Urinary bladder (tissue), 4 donors: ENCODE results near the gene NR1D2. TPM values are rescaled to one million over a fixed set of nuclear protein-coding genes. Genes with fewer than 3 reads are reported as not detected.

Source experiments
- DNase-seq: peaks from one replicate; pipeline ENCODE4 v3.0.0-alpha.2; 2015; ENCODE audit errors: extremely low spot score
- H3K27ac ChIP-seq: one replicate; pipeline ENCODE4 v1.5.1; 2013; ENCODE audit warnings: low read depth, mild to moderate bottlenecking, moderate library complexity
- H3K36me3 ChIP-seq: one replicate; pipeline ENCODE4 v1.6.1; 2013; ENCODE audit warnings: mild to moderate bottlenecking, moderate library complexity; ENCODE audit not compliant: insufficient read depth
- H3K4me1 ChIP-seq: one replicate; pipeline ENCODE4 v1.6.1; 2013; ENCODE audit warnings: mild to moderate bottlenecking, moderate library complexity; ENCODE audit not compliant: insufficient read depth
- H3K4me3 ChIP-seq: one replicate; pipeline ENCODE4 v1.5.1; 2013; ENCODE audit warnings: low read depth, low read length
- WGBS: extraction: QIAGEN DNeasy Blood & Tissue Kit; methylation state at CpG from one replicate; pipeline ENCODE4 v1.1.7; 2013; 5-methylcytosine and 5-hydroxymethylcytosine counted together
- polyA plus RNA-seq: library from polyadenylated mRNA; stranded (reverse); fragments of 200-250 nt; gene quantifications from one replicate; pipeline ENCODE4 v1.2.3, GENCODE V29; 2013
- total RNA-seq: library from RNA; depleted of rRNA; stranded (reverse); fragments of >200 nt; gene quantifications from one replicate; pipeline ENCODE4 v1.2.3, GENCODE V29; 2014
- donor health status: healthy with polysubstance abuse.
- donor health status: healthy.

Gene NR1D2
- total and polyA plus RNA-seq, 2 donors, result 16.6 to 64.0 TPM

DNA sequence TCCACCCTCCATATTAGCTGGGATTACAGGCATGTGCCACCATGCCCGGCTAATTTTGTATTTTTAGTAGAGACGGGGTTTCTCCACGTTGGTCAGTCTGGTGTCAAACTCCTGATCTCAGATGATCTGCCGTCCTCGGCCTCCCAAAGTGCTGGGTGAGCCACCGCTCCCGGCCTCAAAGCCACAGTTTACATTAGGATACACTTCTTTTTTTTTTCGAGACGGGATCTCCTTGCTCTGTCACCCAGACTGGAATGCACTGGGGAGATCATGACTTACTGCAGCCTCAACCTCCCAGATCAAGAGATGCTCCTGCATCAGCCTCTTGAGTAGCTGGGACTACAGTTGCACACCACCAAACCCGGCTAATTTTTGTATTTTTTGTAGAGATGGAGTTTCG lies 2.5 kb upstream of the NR1D2 start:
- H3K4me3 ChIP-seq, result no peak overlapping the region
- H3K4me1 ChIP-seq, result no peaks in the 10 kb centered on the region
- H3K27ac ChIP-seq, result no peak overlapping the region
- no peaks in the 10 kb centered on the region for H3K36me3 ChIP-seq
- 89% methylated on average over 11 of the region's 11 CpGs for WGBS
- no peak for DNase-seq

DNA sequence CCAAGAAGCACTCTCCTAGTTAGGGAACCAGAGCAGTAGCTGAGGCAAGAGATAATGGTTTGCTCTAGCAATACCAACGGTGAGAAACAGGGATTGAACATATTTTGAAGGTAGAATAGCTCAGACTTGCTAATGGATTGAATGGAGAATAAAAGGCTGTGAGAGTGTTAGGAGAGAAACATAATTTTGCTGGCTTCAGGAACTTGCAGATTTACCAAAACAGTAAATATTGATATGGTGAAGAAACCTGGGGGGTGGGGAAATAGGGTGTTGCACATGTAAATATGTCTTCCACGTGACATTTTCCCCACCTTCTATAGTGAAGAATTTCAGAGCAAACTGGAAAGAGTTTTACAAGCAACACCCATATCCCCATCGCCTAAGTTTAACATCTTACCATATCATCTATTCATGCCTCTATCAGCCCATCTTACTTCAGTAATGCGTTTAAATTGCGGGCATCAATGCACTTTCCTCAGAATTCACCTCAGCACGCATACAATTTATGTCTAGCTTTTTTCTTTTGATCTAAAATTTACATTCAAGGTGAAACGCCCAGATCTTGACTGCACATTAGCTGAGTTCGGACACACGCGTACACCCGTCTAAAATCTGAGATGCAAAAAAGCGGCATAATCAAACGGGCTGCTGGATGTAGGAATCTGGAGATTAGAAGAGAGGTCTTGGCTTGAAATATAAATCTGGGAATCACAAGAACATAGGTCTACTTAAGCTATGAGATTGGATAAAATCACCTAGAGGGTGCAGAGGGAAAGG lies 891 bp upstream of the NR1D2 start:
- WGBS, result 11% methylated on average over 13 of the region's 13 CpGs
- H3K4me1 ChIP-seq, result no peaks in the 10 kb centered on the region
- H3K27ac ChIP-seq, result no peak overlapping the region
- no peak for DNase-seq
- no peaks in the 10 kb centered on the region for H3K36me3 ChIP-seq
- peak overlapping the region; percentile 98 for H3K4me3 ChIP-seq

DNA sequence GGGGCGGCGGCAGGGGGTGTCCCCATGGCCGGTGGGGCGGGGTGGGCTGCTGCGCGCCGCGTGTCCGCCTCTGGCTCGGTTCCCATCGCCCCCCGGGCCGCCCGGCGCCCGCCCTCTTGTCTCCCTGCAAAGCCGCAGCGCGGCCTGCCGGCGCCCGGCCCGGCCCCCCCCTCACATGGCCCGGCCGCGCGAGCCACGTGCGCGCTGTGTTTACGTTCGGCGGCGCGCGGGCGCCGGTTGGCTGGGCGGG lies 502 bp downstream of the NR1D2 start:
- Histone ChIP-seq H3K27ac (peak overlapping the region; percentile 98), H3K36me3 (no peaks in the 10 kb centered on the region), H3K4me1 (peaks cover 4% of the 10 kb centered on the region), H3K4me3 (peak overlapping the region; percentile 98)
- no peak for DNase-seq
- under 1% methylated on average over 38 of the region's 39 CpGs for WGBS

GRCh38 chr3:23945913-23946687 lies 1.0 kb downstream of the NR1D2 start:
- no peaks in the 10 kb centered on the region for H3K36me3 ChIP-seq
- H3K4me3 ChIP-seq, result peak overlapping the region; percentile 49
- DNase-seq, result peak; percentile 84
- peaks cover 4% of the 10 kb centered on the region for H3K4me1 ChIP-seq
- H3K27ac ChIP-seq, result peak overlapping the region; percentile 88
- WGBS, result under 1% methylated on average over 87 of the region's 87 CpGs

- H3K27ac ChIP-seq, result no peak overlapping the region
- H3K4me1 ChIP-seq, result peaks cover 4% of the 10 kb centered on the region
- DNase-seq, result no peak
- no peak overlapping the region for H3K4me3 ChIP-seq
- WGBS, result 86% methylated on average over 2 of the region's 2 CpGs
- no peaks in the 10 kb centered on the region for H3K36me3 ChIP-seq
These were observed 3.7 kb downstream of the NR1D2 start for GRCh38 chr3:23948761-23949160.

DNA sequence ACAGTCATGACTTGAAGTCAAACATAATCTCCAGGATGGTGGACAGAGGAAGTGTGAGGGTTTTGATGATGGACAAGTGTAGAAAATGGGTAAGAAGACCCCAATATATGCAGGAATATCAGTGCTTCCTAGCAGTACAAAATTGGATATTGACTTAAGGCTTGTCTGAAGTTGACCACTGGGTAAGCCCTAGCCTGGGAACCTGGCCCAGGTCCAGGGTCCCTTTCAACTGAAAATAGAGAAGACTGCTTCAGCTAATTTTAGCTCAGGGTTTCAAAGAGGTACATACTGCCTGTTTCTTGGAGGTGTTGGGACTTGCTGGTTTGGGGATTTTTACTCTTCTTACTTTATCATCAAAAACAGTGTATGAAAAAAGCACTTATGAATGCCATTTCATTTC lies 4.7 kb downstream of the NR1D2 start:
- Histone ChIP-seq H3K4me3 (no peak overlapping the region), H3K27ac (no peak overlapping the region), H3K4me1 (peaks cover 4% of the 10 kb centered on the region), H3K36me3 (no peaks in the 10 kb centered on the region)
- DNase-seq, result no peak

DNA sequence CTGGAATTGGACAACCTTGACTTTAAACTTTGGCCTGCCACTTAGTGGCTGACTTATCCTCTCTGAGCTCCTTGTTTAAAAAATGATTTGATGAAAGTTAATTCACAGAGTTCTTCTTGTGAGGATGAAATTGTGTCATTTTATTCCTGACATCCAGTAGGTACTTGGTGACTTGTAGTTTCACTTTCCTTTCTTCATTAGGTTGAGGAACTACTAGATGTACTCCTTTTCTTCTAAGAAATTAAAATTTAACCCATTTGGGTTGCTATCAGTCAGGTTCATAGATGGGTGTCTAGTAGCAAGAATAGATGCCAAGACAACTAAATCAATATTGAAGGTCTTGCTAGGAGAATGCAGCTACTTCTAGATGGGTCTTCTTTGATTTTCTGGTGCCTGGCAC lies 5.2 kb downstream of the NR1D2 start:
- Histone ChIP-seq H3K27ac (no peak overlapping the region), H3K4me1 (peaks cover 4% of the 10 kb centered on the region), H3K4me3 (no peak overlapping the region), H3K36me3 (no peaks in the 10 kb centered on the region)
- no peak for DNase-seq

GRCh38 chr3:23952646-23953045 lies 7.6 kb downstream of the NR1D2 start:
- Histone ChIP-seq H3K36me3 (no peaks in the 10 kb centered on the region), H3K27ac (no peak overlapping the region), H3K4me1 (peaks cover 4% of the 10 kb centered on the region), H3K4me3 (no peak overlapping the region)
- 86% methylated on average over 4 of the region's 4 CpGs for WGBS
- DNase-seq, result no peak

DNA sequence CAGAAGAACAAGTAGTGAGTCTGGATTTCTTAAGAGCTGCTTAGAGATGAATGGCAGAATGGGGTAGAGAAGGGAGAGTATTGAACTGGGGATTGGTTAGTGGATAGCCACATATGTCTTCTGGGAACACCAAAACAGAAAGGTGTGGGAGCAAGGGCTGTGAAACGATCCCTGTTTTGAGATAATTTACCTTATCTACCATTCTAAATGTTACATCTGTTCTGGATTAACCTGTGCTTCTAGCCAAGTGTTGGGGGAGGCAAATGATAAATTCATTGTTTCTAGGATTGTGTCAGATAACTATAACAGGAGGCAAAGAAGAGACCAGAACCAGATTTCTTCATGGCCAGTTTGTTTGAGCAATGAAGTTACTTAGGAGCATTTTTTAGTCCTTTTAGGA lies 8.4 kb downstream of the NR1D2 start:
- Histone ChIP-seq H3K4me1 (peaks cover 4% of the 10 kb centered on the region), H3K27ac (no peak overlapping the region), H3K4me3 (no peak overlapping the region), H3K36me3 (no peaks in the 10 kb centered on the region)
- DNase-seq, result no peak
- 23% methylated on average over 1 of the region's 1 CpG for WGBS

- WGBS, result 88% methylated on average over 5 of the region's 5 CpGs
- no peak for DNase-seq
- no peak overlapping the region for H3K4me3 ChIP-seq
- no peaks in the 10 kb centered on the region for H3K36me3 ChIP-seq
- H3K4me1 ChIP-seq, result peaks cover 4% of the 10 kb centered on the region
- H3K27ac ChIP-seq, result no peak overlapping the region
These were observed 9.1 kb downstream of the NR1D2 start for GRCh38 chr3:23954144-23954543.

GRCh38 chr3:23956701-23957100 lies 11.6 kb downstream of the NR1D2 start:
- 86% methylated on average over 3 of the region's 3 CpGs for WGBS
- Histone ChIP-seq H3K27ac (no peak overlapping the region), H3K36me3 (no peaks in the 10 kb centered on the region), H3K4me1 (no peaks in the 10 kb centered on the region), H3K4me3 (no peak overlapping the region)
- no peak for DNase-seq

- no peaks in the 10 kb centered on the region for H3K36me3 ChIP-seq
- H3K27ac ChIP-seq, result no peak overlapping the region
- DNase-seq, result no peak
- H3K4me1 ChIP-seq, result no peaks in the 10 kb centered on the region
- WGBS, result 75% methylated on average over 7 of the region's 7 CpGs
- H3K4me3 ChIP-seq, result no peak overlapping the region
These were observed 14.2 kb downstream of the NR1D2 start for GRCh38 chr3:23959135-23959900.

- Histone ChIP-seq H3K4me3 (no peak overlapping the region), H3K36me3 (no peaks in the 10 kb centered on the region), H3K4me1 (no peaks in the 10 kb centered on the region), H3K27ac (no peak overlapping the region)
- DNase-seq, result no peak
- 49% methylated on average over 1 of the region's 1 CpG for WGBS
These were observed 15.6 kb downstream of the NR1D2 start for GRCh38 chr3:23960649-23961048.

- H3K36me3 ChIP-seq, result no peaks in the 10 kb centered on the region
- 100% methylated on average over 1 of the region's 1 CpG for WGBS
- DNase-seq, result no peak
- H3K27ac ChIP-seq, result no peak overlapping the region
- H3K4me3 ChIP-seq, result no peak overlapping the region
- no peaks in the 10 kb centered on the region for H3K4me1 ChIP-seq
These were observed 16.0 kb downstream of the NR1D2 start for GRCh38 chr3:23961066-23961465.
